GM19395 (cell line): ENCODE data around the gene TRIAP1.
A peak's percentile ranks its signal among the peaks of the same experiment; 100 is the strongest.
"Not testable (repeated sequence)": the region's sequence is repeated elsewhere in the genome, so short reads cannot be mapped to it uniquely, and the experiment has no call there.

Experiments used
- ATAC-seq: cut with Tn5 transposase; IDR thresholded peaks from one replicate; pipeline ENCODE4 v1.9.1; 2021; ENCODE audit warnings: mild to moderate bottlenecking, moderate library complexity; ENCODE audit not compliant: unreplicated experiment

Gene TRIAP1

DNA sequence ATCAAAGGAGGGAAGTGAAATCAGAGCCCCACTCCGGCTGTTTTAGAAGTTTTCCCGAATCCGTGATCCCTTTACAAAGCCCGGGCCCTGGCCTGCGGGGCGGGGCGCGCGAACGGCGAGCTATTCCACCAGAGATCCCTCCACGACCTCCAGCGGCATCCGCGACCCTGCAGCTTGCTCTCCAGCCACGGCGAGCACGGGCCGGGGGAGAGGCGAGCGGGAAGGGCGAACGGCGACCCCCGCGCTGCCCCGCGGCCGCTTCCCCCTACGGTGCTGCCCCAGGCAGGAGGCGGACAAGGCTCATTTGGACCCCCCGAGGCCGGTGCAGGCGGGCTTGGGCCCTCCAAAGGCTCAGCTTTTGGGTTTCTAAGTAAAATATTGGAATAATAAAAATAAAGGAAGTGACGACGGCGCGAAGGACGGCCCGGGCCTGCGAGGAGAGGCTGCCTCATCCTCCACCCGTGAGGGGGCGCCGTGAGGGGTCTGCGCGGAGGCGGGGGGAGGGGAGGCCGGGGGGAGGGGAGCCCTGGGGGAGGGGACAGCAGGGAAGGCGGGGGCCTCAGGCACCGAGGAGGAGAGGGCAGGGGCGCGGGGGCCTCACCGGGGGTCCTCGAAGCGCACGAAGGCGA lies 22.8 kb upstream of the TRIAP1 start:
- ATAC-seq = peak; percentile 36

DNA sequence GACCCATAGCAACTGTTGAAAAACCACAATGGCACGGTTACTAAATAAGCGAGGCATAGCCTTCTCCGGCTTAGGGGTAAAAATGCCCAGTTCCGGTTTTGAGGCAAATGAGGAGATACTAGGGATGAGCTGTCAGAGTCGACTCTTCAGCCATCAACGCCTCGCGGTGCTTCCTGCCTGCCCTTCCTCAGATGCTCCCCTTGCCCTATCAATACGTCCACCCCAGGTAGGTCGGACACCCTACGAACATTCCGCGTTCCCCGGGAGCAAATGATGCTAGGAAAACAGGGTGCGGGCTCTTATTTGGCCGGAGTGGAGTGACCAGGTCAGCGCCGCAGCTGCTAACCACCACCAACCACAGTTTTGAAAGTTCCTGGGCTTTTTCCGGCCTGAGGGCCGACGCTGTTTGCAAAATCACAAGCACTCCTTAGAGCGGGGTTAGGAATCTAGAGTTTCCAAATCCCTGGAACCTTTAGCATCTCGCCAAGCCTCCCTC lies 22.2 kb upstream of the TRIAP1 start:
- ATAC-seq = peak; percentile 1

DNA sequence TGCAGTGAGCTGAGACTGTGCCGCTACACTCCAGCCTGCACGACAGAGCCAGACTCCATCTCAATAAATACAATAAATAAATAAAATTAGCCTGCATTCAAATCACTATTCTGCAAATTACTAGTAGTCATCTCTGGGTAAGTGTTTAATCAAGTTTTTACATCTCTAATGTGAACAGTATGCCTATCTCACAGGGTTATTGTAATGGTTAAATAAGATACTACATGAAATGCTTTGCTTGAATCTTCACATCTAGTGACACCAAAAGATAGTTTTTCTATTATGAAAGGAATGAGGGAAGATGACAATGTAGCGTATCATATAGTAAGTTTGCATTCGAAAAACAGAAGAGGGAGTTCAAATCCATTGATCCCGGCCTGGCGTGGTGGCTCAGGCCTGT lies 21.3 kb upstream of the TRIAP1 start:
- no peak for ATAC-seq

DNA sequence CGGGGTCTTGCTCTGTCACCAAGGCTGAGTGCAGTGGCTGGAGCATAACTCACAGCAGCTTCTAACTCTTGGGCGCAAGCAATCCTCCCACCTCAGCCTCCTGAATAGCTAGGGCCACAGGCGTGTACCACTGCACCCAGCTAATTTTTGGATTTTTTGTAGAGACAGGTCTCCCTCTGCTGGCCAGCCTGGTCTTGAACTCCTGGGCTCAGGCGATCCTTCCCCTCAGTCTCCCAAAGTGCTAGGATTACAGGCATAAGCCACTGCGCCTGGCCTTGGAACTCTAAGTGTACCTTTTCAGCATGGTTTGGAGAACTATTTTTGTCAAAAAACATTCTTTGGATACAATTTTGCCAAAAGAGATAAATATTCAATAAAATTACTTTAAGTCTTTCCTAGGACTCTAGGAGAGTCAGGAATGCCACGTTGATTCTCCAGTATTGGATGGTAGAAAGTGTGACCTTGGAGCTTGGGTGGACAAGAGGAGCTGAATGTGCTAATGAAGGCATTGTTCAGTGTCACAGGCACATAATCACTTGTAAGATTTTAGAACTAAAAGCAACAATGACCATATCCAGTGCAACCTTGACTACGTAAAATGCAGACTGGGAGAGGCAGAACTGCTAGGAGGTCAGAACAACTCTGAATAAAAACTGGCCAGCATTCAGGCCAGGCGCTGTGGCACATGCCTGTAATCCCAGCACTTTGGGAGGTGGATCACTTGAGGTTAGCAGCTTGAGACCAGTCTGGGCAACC lies 20.6 kb upstream of the TRIAP1 start:
- no peak for ATAC-seq

DNA sequence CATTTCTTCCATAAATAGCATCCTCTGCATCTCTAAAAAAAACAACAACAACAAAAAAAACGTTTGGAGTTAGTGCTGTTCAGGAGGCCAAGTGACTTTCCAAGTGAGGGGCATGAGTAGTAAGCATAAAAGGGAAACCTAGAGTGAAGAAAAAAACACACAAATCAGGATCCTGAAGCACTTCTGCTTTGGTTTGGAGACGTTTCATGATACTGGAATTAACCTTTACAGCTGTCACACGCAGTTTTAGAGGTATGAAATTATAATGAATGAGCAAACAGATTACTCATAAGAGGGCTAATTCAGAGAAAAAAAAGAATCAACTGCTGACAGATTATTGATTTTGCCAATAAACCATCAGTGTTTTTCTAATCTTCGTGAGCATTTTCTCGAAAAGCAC lies 19.6 kb upstream of the TRIAP1 start:
- no peak for ATAC-seq

DNA sequence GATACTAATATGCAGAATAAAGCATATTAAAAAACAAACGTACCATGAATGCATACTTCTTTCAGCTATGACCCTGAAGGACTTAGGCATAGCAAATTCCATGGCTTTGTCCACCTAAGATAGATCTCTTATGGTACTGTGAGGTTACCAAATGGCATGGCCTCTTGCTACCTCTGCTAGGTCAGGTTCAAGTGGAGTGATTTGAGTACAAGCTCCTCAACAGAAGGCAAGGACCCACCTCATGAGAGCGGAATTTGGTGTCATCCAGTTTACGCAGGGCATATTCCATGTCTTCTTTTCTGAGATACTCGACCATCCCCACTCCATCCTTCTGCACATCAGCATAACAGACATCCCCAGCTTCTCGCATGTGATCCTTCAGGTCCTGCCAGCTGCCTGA lies 17.5 kb upstream of the TRIAP1 start:
- no peak for ATAC-seq

DNA sequence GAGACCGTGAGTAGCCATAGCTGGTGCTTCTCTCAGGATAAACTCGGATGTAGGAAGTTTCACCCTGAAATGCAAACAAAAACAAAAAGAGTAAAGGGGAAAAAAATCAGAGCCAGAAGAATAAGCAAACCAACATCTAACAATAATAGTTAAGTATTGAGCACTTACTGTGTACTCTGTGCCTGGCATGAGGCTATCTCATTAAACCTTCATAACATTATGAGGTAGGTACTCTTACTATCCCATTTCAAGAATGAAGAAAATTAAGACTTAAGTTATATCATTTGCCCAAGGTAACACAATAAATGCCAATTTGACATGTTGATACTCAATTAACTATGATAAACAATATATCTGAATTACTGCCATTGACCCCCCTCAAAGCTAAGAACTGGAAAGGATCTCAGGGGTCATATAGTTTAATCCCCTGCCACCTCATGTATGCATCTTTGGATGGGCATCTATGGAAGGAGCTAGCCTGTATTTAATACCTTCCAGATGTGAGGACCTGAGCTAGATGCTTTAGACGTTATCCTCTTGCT lies 16.0 kb upstream of the TRIAP1 start:
- ATAC-seq = no peak

DNA sequence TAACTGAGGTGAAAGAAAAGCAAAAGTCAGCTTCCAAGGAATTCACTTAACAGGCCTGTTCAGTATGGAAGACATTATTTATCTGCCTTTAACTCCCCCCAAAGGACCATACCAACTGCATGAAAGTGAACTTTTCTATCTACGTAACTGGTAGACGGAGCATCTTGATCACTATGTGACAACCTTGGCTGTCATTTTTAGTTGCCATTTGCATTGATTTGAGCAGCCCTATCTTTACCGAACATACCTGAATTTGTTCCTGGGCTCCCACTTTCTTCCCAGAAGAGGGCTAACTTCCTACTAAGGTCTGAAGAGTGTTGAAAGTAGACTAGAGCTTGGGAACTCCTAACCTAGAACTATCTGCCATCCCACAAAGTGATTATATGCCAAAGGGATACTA lies 14.0 kb upstream of the TRIAP1 start:
- ATAC-seq = no peak

DNA sequence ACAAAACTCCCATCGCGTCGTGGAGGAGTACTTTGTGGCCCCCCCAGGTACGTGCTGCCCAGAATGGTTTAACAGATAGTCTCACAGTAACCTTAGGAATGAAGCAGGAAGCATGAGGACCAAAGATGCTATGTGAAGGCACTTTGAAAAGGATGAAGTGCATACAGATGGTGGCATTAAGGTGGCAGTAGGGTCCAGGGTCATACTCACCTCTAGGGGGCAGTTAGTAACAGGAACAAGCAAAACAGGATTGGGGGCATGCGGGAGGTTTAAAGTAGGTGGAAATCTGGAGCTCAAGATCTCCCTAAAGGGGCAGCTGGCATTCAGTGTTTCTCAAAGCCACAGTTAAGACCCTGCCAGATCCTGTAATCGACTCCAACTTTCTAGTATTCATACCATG lies 10.9 kb upstream of the TRIAP1 start:
- no peak for ATAC-seq

DNA sequence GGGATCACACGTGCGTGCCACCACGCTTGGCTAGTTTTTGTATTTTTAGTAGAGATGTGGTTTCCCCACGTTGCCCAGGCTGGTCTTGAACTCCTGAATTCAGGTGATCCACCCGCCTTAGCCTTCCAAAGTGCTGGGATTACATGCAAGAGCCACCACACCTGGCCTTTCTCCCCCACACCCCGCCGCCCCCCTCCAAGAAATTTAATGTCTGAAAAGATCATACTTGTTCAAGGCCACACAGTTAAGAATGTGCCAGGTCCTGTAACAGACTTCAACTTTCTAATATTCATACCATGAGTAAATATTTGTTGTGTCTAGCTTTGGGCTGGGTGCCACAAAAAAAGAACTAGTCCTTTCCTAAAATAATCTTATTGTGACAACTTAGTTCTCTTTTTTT lies 9.1 kb upstream of the TRIAP1 start:
- ATAC-seq = no peak

DNA sequence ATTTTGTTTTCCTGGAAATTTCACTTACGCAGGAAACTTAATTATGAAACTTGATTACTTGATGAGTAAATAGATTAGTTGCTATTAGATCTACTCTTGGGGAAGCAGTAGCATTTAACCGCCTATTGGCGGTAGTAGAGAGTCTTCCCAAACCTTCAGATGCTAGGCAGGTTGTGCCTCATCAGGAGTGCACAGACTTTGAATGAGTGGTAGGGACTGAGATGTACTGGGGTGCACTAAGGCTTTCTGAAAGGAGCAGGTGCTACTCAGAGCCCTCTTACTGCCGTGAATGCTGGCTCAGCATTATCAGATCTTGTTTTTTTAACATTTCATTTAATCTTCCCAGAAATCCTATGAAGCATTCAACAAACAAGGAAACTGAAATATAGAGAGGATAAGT lies 7.8 kb upstream of the TRIAP1 start:
- peak; percentile 63 for ATAC-seq

DNA sequence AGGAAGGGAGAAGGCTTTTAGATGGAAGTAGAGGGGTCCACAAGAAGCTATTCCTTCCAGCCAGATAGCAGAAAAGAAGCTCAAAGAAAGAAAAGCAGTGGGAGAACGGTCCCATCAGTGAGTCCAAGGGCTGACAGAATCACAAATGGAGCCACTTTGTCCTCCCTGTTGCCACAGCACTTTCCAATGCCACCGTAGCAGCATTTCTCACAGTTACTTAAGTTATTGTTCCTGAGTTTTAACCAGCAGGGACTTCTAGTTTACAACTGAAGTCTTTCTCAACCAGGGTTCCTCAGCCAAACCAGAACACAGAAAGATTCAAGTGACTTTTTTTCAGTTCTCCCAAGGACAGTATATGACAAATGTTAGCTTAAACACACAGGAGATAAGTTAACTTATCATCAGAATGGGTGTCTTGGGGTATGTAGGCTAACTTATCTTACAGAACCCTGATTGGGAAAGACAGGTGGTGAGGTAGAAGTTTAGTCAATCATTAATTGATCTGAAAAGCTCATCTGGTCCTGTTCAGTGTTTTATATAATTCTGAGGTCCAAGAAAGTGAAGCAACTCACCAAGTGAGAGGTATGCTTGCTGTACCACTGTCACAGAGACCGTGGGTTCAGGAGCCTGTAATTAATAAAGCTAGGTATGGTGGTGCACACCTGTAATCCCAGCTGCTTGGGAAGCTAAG lies 7.0 kb upstream of the TRIAP1 start:
- no peak for ATAC-seq

DNA sequence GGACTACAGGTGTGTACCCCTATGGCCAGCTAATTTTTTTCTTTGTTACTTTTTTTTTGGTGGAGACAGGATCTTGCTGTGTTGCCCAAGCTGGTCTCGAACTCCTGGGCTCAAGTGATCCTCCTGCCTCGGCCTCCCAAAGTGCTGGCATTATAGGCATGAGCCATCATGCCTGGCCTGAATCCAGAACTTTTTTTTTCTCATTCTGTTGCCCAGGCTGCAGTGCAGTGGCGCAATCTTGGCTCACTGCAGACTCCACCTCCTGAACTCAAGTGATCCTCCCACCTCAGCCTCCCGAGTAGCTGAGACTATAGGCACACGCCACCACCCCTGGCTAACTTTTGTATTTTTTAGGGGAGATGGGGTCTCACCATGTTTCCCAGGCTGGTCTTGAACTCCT lies 6.3 kb upstream of the TRIAP1 start:
- not testable (repeated sequence) for ATAC-seq

DNA sequence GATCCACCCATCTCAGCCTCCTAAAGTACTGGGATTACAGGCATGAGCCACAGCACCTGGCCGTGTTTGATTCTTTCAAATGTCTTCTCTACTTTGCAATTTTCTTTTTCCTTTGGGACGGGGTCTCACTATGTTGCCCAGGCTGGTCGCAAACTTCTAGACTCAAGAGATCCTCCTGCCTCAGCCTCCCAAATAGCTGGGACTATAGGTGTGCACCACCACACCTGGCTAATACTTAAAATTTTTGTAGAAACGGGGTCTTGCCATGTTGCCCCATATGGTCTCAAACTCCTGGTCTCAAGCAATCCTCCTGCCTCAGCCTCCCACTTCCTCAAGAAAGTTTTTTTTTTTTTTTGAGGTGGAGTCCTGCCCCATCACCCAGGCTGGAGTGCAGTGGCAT lies 1.8 kb upstream of the TRIAP1 start:
- no peak for ATAC-seq

DNA sequence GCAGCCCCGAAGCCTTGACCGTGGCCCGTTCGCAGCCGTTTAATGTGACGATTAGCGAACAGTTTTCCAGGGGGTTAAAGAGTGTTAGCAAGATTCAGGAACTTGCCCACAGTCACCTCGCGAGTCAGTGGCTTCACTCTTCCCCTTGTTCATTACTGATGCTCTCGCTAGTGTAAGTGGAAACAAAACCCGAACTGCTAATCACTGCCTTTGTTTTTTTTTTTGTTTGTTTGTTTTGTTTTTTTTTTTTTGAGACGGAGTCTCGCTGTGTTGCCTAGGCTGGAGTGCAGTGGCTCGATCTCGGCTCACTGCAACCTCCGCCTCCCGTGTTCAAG lies 627 bp upstream of the TRIAP1 start:
- ATAC-seq = not testable (repeated sequence)

DNA sequence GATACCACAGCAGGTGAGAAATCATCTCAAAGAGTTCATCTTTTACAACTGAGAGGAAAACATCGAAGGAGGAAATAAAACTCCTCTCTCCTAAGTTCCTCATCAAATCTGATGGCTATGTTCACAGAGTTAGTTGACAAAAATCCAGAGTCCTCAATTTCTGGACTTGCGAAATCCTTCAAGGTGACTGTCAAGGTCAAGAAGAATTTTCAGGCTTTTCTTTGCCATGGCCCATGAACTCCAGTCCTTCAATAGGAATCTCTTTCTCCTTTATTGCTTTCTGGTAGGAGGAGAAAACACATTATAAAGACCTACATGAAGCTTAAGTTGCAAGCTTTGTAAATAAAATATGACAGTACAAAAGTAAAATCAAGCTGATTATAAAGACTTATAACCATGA lies 1.5 kb downstream of the TRIAP1 start:
- ATAC-seq = no peak

DNA sequence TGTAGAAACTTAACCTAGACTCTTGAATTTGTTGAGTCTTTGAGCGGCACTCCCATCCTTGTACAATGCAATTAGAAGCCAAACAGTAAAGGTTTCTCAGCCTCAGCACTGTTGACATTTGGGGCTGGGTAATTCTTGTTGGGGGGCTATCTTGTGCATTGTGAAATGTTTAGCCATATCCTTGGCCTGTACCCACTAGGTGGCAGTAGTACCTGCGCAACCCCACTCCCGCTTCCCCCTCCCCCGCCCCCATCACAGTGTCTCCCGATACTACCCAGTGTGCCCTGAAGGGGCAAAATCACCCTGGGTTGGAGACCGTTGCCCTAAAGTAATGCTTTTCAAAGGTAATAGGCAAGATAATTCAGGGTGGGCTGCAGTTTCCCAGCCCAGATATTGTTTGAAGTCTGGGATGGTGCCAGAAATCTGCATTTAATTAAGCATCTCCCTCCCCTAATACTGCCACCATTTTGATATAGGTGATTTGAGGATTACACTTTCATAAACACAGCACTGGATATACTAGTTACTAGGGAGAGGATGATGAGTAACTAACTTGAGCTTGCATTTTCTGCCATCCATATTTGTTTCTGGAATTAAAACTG lies 6.4 kb downstream of the TRIAP1 start:
- no peak for ATAC-seq

DNA sequence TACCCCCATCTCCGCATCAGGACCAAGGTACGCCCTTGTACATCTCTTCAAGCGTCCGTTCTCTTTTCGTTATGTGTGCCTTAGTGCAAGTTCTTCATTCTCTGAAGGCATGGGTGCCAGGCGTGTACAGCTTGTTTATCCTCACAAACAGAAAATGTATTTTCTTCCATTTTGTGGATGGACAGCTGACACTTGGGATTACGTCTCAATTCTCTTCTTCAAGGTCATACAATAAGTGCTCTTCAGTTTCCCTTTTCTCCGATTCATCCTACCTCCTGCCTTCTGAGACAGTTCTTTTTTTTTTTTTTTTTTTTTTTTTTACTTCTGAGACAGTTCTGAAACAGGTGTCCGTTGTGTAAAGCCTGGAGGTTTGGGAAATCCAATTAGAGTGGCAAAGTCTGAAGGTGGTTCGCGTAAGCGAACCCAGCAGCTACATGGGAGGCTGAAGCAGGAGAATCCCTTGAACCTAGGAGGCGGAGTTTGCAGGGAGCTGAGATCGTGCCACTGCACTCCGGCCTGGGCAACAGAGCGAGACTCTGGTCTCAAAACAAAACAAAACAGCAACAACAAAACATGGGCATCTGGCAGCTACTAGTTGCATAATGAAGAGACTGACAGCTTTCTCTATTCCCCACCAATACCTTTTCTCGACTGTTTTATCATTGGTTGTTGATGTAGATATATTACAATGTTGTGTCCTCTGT lies 7.5 kb downstream of the TRIAP1 start:
- no peak for ATAC-seq

DNA sequence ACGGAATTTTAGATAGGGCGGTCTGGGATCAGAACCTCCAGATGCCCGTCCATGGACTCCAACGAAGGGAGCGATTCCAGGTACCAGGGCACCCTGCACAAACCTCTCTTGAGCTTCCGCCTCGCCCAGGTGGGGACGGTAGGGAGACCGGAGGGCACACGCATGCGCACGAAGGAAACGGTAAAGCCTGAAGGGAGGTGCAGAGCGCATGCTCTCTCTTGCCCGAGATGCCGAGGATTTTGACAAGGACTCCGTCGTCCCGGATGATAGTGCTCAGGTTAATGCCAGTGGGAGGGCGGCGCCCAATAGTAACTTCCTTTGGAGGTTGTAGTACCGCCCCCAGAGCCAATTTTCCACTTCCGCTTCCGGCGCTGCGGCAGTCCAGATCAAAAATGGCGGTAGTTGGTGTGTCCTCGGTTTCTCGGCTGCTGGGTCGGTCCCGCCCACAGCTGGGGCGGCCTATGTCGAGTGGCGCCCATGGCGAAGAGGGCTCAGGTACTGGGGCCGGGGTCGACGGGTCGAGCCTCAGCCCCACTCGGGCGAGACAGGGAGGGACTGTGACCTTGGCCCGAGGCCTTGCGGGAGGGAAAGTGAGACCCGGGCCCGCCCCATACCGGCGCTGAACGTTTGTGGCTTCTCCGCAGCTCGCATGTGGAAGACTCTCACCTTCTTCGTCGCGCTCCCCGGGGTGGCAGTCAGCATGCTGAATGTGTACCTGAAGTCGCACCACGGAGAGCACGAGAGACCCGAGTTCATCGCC lies 8.3 kb downstream of the TRIAP1 start, which contains the start of gene COX6A1:
TSS of gene COX6A1 (plus strand) at position 379 of the 760 bp plus-strand sequence. CDS start at position 393, 14 bp downstream.
- peak; percentile 95 for ATAC-seq
